SK-N-SH (cell line): Measurements from ENCODE around the gene SLC26A8. TPM values are rescaled to one million over a fixed set of nuclear protein-coding genes. Genes with fewer than 3 reads are reported as not detected.

Source experiments
- CTCF ChIA-PET: fragments of 300-600, 350-600 bp; formaldehyde crosslinking; extraction: SDS; loops from one replicate; lab custom pipeline; 2021; lab: Yijun Ruan, JAX
- POLR2A ChIA-PET: fragments of 350-600 bp; sonication (Branson Sonifier 250); formaldehyde crosslinking; extraction: SDS; loops from one replicate; lab custom pipeline; 2020; ENCODE audit warnings: antibody characterized with exemption, inconsistent platforms; lab: Yijun Ruan, JAX
- DNase-seq: peaks from one replicate; pipeline ENCODE4 v3.0.0; 2012
- H2AFZ ChIP-seq: fragments of 200-600 bp; sonication (generic); 2 replicates; pipeline ENCODE4 v1.8.1; 2016; ENCODE audit warnings: antibody characterized with exemption, mild to moderate bottlenecking, low read depth
- H3F3A ChIP-seq: fragments of 200-600 bp; sonication (generic); replicated peaks from 2 replicates; pipeline ENCODE3; 2016; ENCODE audit warnings: antibody characterized with exemption, mild to moderate bottlenecking; ENCODE audit not compliant: insufficient read depth
- H3K27ac ChIP-seq, 2 experiments: fragments of 200-500 bp in 1 of 2; fragments of 200-600 bp in 1 of 2; sonication (Bioruptor generic) in 1 of 2; sonication (generic), shearing (Covaris generic) in 1 of 2; 2 replicates each; pipeline versions ENCODE4 v1.5.1 to v1.6.1; 2014 to 2016; ENCODE audit warnings: low read depth in 2 of 2, inconsistent platforms in 1 of 2, low read length in 1 of 2, mild to moderate bottlenecking in 1 of 2, mixed read lengths in 1 of 2
- H3K27me3 ChIP-seq: fragments of 200-600 bp; sonication (generic), shearing (Covaris generic); 2 replicates; pipeline ENCODE4 v1.6.1; 2016; ENCODE audit warnings: mixed run types; ENCODE audit not compliant: insufficient read depth
- H3K36me3 ChIP-seq, 2 experiments: fragments of 200-500 bp in 1 of 2; fragments of 200-600 bp in 1 of 2; sonication (Bioruptor generic) in 1 of 2; sonication (generic) in 1 of 2; replicated peaks in 1 of 2; 2 replicates each; pipeline versions ENCODE3 to v1.5.1; 2014 to 2016; ENCODE audit warnings: low read length in 1 of 2, mild to moderate bottlenecking in 1 of 2; ENCODE audit not compliant: insufficient read depth in 2 of 2, control insufficient read depth in 1 of 2
- H3K4me1 ChIP-seq, 2 experiments: fragments of 200-500 bp in 1 of 2; fragments of 200-600 bp in 1 of 2; sonication (Bioruptor generic) in 1 of 2; sonication (generic), shearing (Covaris generic) in 1 of 2; 2 replicates each; pipeline versions ENCODE4 v1.5.1 to v1.6.1; 2014 to 2016; ENCODE audit warnings: low read depth in 1 of 2, low read length in 1 of 2, mixed run types in 1 of 2; ENCODE audit not compliant: insufficient read depth in 2 of 2, control insufficient read depth in 1 of 2
- H3K4me2 ChIP-seq: fragments of 200-600 bp; sonication (generic), shearing (Covaris generic); 2 replicates; pipeline ENCODE4 v1.6.1; 2017; ENCODE audit warnings: mixed run types
- H3K4me3 ChIP-seq, 2 experiments: fragments of 200-500 bp in 1 of 2; fragments of 200-600 bp in 1 of 2; sonication (Bioruptor generic) in 1 of 2; sonication (generic), shearing (Covaris generic) in 1 of 2; 2 replicates each; pipeline versions ENCODE4 v1.5.1 to v1.8.1; 2014 to 2016; ENCODE audit warnings: low read depth in 2 of 2, inconsistent platforms in 1 of 2, low read length in 1 of 2, mild to moderate bottlenecking in 1 of 2, mixed read lengths in 1 of 2, moderate library complexity in 1 of 2
- H3K79me2 ChIP-seq: fragments of 200-600 bp; sonication (generic); 2 replicates; pipeline ENCODE4 v1.8.1; 2017; ENCODE audit warnings: mild to moderate bottlenecking; ENCODE audit not compliant: insufficient read depth
- H3K9ac ChIP-seq: fragments of 200-600 bp; sonication (generic); 2 replicates; pipeline ENCODE4 v1.6.1; 2017; ENCODE audit warnings: mixed run types
- H3K9me2 ChIP-seq: fragments of 200-600 bp; sonication (generic); 2 replicates; pipeline ENCODE4 v1.6.1; 2017; ENCODE audit warnings: mixed run types
- H3K9me3 ChIP-seq: fragments of 200-600 bp; sonication (generic); 2 replicates; pipeline ENCODE4 v1.6.1; 2017; ENCODE audit warnings: mixed run types, mild to moderate bottlenecking, moderate library complexity
- H4K20me1 ChIP-seq: fragments of 200-600 bp; sonication (generic); 2 replicates; pipeline ENCODE4 v1.6.1; 2017; ENCODE audit warnings: mild to moderate bottlenecking, mixed run types; ENCODE audit not compliant: insufficient read depth
- CHD2 ChIP-seq: fragments of 150-350 bp; IDR thresholded peaks from 2 replicates; pipeline ENCODE4 v1.6.1; 2018; ENCODE audit warnings: low read length; ENCODE audit not compliant: partially characterized antibody
- ELF1 ChIP-seq: IDR thresholded peaks from 2 replicates; pipeline ENCODE4 v1.4.0; 2012
- EZH2phosphoT487 ChIP-seq: fragments of 200-600 bp; sonication (generic); IDR thresholded peaks from 2 replicates; pipeline ENCODE4 v1.6.1; 2017; ENCODE audit warnings: low read depth, mixed run types, mild to moderate bottlenecking, antibody characterized with exemption, moderate library complexity, borderline replicate concordance
- FOXJ3 ChIP-seq: sonication (generic); formaldehyde crosslinking; IDR thresholded peaks from 2 replicates; pipeline ENCODE4 v1.5.1; 2020; ENCODE audit warnings: mild to moderate bottlenecking, missing genetic modification reagents
- GATA2 ChIP-seq: sonication (generic); formaldehyde crosslinking; IDR thresholded peaks from 2 replicates; pipeline ENCODE4 v1.5.0; 2020; ENCODE audit warnings: mild to moderate bottlenecking, missing genetic modification reagents
- MAX ChIP-seq: IDR thresholded peaks from 2 replicates; pipeline ENCODE4 v1.4.0; 2012; ENCODE audit warnings: low read depth
- MXI1 ChIP-seq: IDR thresholded peaks from 2 replicates; pipeline ENCODE4 v1.6.1; 2012; ENCODE audit warnings: mild to moderate bottlenecking, low read depth, low read length, improper control_type of control experiment
- POLR2AphosphoS5 ChIP-seq: IDR thresholded peaks from 2 replicates; pipeline ENCODE4 v1.6.1; 2012; ENCODE audit warnings: low read depth, low read length
- RFX5 ChIP-seq: IDR thresholded peaks from 2 replicates; pipeline ENCODE4 v1.6.1; 2012; ENCODE audit warnings: mild to moderate bottlenecking, improper control_type of control experiment, low read length
- RXRA ChIP-seq: IDR thresholded peaks from 2 replicates; pipeline ENCODE4 v1.4.0; 2012; ENCODE audit warnings: low read depth, mild to moderate bottlenecking, borderline replicate concordance
- TCF12 ChIP-seq: IDR thresholded peaks from 2 replicates; pipeline ENCODE4 v1.4.0; 2012
- USF1 ChIP-seq: IDR thresholded peaks from 2 replicates; pipeline ENCODE4 v1.4.0; 2012; ENCODE audit warnings: low read depth, borderline replicate concordance
- WGBS: methylation state at CpG from one replicate; pipeline ENCODE4 v1.1.6; 2017; ENCODE audit warnings: low lambda C conversion rate; 5-methylcytosine and 5-hydroxymethylcytosine counted together
- polyA plus RNA-seq, 3 experiments: library from polyadenylated mRNA; depleted of rRNA; stranded (reverse); fragments of >200 nt; gene quantifications; 2 replicates each; pipeline ENCODE4 v1.2.3, GENCODE V29; 2012
- TF ChIP-seq, protein P1 (sequence below): fragments of 150-350 bp; IDR thresholded peaks from 2 replicates; pipeline ENCODE4 v1.6.1; 2017; ENCODE audit warnings: antibody characterized with exemption, low read length, low read depth, borderline replicate concordance
- TF ChIP-seq, protein P2 (sequence below): IDR thresholded peaks from 2 replicates; pipeline ENCODE4; 2012
- TF ChIP-seq, protein P3 (sequence below): IDR thresholded peaks from 2 replicates; pipeline ENCODE4 v1.4.0; 2012; ENCODE audit warnings: low read depth, borderline replicate concordance

SLC26A8 gene
- polyA plus RNA-seq, 1 of the 3 experiments (the other 2 are of a cell fraction) = not detected

DNA sequence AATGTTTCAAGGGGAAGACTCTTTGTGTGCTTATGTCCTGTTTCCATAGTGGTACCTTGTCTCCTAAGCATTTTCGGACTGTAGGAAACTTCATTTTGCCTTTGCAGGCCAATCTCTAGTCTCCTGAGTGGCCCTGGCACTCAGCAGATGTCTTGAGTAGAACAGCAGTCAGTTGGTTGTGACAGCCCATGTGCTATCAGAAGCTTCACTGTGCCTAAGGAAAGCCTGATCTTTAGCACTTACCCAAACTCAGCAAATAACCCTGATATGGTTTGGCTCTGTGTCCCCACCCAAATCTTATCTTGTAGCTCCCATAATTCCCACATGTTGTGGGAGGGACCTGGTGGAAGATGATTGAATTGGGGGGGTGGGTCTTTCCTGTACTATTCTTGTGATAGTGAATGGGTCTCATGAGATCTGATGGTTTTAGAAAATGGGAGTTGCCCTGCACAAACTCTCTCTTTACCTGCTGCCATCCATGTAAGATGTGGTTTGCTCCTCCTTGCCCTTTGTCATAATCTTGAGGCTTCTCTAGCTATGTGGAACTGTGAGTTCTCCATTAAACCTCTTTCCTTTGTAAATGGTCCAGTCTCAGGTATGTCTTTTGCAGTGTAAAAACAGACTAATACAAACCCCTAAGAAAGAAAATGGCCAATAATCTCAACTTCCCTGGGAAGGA is 87.6 kb downstream of the SLC26A8 start:
- no peak overlapping the region for H3K9ac ChIP-seq
- H3K9me3 ChIP-seq = no peaks in the 10 kb centered on the region
- TF ChIP-seq GATA2 (no peak), CHD2 (no peak), TCF12 (no peak), POLR2AphosphoS5 (no peak), USF1 (no peak), RXRA (no peak), MXI1 (no peak), RFX5 (no peak), MAX (no peak), EZH2phosphoT487 (no peak), ELF1 (no peak), FOXJ3 (CRISPR knock-in tag) (no peak)
- TF ChIP-seq, protein P1, sequence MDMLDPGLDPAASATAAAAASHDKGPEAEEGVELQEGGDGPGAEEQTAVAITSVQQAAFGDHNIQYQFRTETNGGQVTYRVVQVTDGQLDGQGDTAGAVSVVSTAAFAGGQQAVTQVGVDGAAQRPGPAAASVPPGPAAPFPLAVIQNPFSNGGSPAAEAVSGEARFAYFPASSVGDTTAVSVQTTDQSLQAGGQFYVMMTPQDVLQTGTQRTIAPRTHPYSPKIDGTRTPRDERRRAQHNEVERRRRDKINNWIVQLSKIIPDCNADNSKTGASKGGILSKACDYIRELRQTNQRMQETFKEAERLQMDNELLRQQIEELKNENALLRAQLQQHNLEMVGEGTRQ = no peak
- TF ChIP-seq, protein P2, sequence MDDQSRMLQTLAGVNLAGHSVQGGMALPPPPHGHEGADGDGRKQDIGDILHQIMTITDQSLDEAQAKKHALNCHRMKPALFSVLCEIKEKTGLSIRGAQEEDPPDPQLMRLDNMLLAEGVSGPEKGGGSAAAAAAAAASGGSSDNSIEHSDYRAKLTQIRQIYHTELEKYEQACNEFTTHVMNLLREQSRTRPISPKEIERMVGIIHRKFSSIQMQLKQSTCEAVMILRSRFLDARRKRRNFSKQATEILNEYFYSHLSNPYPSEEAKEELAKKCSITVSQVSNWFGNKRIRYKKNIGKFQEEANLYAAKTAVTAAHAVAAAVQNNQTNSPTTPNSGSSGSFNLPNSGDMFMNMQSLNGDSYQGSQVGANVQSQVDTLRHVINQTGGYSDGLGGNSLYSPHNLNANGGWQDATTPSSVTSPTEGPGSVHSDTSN = no peak
- TF ChIP-seq, protein P3, sequence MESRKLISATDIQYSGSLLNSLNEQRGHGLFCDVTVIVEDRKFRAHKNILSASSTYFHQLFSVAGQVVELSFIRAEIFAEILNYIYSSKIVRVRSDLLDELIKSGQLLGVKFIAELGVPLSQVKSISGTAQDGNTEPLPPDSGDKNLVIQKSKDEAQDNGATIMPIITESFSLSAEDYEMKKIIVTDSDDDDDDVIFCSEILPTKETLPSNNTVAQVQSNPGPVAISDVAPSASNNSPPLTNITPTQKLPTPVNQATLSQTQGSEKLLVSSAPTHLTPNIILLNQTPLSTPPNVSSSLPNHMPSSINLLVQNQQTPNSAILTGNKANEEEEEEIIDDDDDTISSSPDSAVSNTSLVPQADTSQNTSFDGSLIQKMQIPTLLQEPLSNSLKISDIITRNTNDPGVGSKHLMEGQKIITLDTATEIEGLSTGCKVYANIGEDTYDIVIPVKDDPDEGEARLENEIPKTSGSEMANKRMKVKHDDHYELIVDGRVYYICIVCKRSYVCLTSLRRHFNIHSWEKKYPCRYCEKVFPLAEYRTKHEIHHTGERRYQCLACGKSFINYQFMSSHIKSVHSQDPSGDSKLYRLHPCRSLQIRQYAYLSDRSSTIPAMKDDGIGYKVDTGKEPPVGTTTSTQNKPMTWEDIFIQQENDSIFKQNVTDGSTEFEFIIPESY = no peak
- DNase-seq = no peak
- no peaks in the 10 kb centered on the region for H3K4me1 ChIP-seq
- no peaks in the 10 kb centered on the region for H3K79me2 ChIP-seq
- ChIA-PET CTCF (interaction anchor here (1.1 kb wide), 1 partner anchor 12 kb away, joined by 3 read pairs; no protein-coding TSS in a partner anchor), POLR2A (no interaction called here)
- no peaks in the 10 kb centered on the region for H3K36me3 ChIP-seq
- H3K27me3 ChIP-seq = no peaks in the 10 kb centered on the region; the same call in 1 of the 2 replicates
- no peaks in the 10 kb centered on the region for H3F3A ChIP-seq
- no peaks in the 10 kb centered on the region for H3K9me2 ChIP-seq
- H3K27ac ChIP-seq = no peak overlapping the region
- 71% methylated on average over 1 of the region's 1 CpG for WGBS
- H2AFZ ChIP-seq = no peak overlapping the region
- no peak overlapping the region for H3K4me3 ChIP-seq
- no peak overlapping the region for H3K4me2 ChIP-seq
- H4K20me1 ChIP-seq = no peaks in the 10 kb centered on the region
